ENCODE data around the gene IL22RA1. TPM values are rescaled to one million over a fixed set of nuclear protein-coding genes. Genes with fewer than 3 reads are reported as not detected.

IL22RA1 gene
- total and polyA plus RNA-seq, 10 of the 15 experiments (the other 5 are each of a cell fraction or from before 2014, with no cell fraction given), result not detected

DNA sequence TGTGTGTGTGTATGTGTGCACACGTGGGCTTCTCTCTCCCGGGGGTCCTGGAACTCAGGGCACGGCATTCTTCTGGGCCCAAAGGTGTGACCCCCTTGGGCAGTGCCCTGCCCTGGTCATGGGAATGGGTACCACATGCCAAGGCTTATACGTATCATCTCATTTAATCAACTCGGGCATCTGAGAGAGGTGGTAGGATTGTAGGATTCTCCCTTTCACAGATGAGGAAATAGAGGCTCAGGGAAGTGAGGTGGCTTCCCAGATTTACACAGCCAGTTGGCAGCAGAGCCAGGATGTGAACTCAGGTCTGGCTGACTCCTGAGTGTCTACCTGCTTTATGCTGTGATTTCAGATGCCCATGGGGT lies 46.2 kb downstream of the IL22RA1 start:
- Histone ChIP-seq H3K4me3 (no peak overlapping the region), H3K79me2 (ENCODE audit: control insufficient read depth, insufficient read depth, low read length) (no peaks in the 10 kb centered on the region), H3K27me3 (replicated peaks in 1 of 2; ENCODE audit: control insufficient read depth in 2 of 2, insufficient read depth in 2 of 2, low read length in 1 of 2) (no peaks in the 10 kb centered on the region; a peak in 1 of 4 replicates), H3K4me1 (ENCODE audit: control insufficient read depth, insufficient read depth, low read length) (no peaks in the 10 kb centered on the region), H3K9ac (ENCODE audit: control insufficient read depth, insufficient read depth, low read length) (no peak overlapping the region), H3K27ac (ENCODE audit: control insufficient read depth, insufficient read depth) (no peak overlapping the region), H3K4me2 (ENCODE audit: control insufficient read depth, insufficient read depth) (no peak overlapping the region), H2AFZ (ENCODE audit: control insufficient read depth, low read depth, low read length) (no peak overlapping the region), H3K9me3 (replicated peaks; ENCODE audit: control insufficient read depth, insufficient read depth, low read length) (no peaks in the 10 kb centered on the region), H4K20me1 (ENCODE audit: control insufficient read depth, insufficient read depth) (no peaks in the 10 kb centered on the region), H3K36me3 (ENCODE audit: control insufficient read depth in 2 of 2, insufficient read depth in 2 of 2, low read length in 1 of 2) (no peaks in the 10 kb centered on the region)
- SMC1A ChIA-PET (ENCODE audit: uncharacterized antibody, unreplicated experiment), result no interaction called here
- CTCF ChIA-PET, result no interaction called here
- in situ Hi-C loops (cut with MboI) (no loop called here), intact Hi-C loops (cut with micrococcal nuclease; ENCODE audit: unreplicated experiment) (no loop called here)
- FAIRE-seq (no peak), DNase-seq (ENCODE audit: low read depth, low spot score) (no peak), ATAC-seq (no peak)
- POLR2A ChIA-PET, result no interaction called here
- RAD21 ChIA-PET (ENCODE audit: unreplicated experiment), result no interaction called here
- 17% methylated on average over 5 of the region's 5 CpGs for WGBS (ENCODE audit: insufficient coverage, insufficient replicate concordance, low lambda C conversion rate, missing lambda C conversion rate)
- TF ChIP-seq BRCA1 (IDR thresholded peaks at IDR 0.05; ENCODE audit: low read depth, low read length) (no peak), TAF1 (IDR thresholded peaks at IDR 0.05; ENCODE audit: borderline replicate concordance, low read depth, low read length) (no peak), GATAD2B (conservative IDR thresholded peaks at IDR 0.05; ENCODE audit: low read depth) (no peak), NFYB (IDR thresholded peaks at IDR 0.05; ENCODE audit: insufficient read depth, low read depth, low read length) (no peak), CREB1 (IDR thresholded peaks at IDR 0.05; ENCODE audit: low read depth) (no peak), SUZ12 (IDR thresholded peaks at IDR 0.05; ENCODE audit: unreplicated experiment) (no peak), HCFC1 (IDR thresholded peaks at IDR 0.05; ENCODE audit: low read length) (no peak), YY1 (IDR thresholded peaks at IDR 0.05; ENCODE audit: low read depth, low read length) (no peak), CHD4 (IDR thresholded peaks at IDR 0.05) (no peak), POU2F2 (IDR thresholded peaks at IDR 0.05; ENCODE audit: borderline replicate concordance, low read depth, low read length) (no peak), ATF7 (IDR thresholded peaks at IDR 0.05; ENCODE audit: low read depth) (no peak), JUND (IDR thresholded peaks at IDR 0.05; ENCODE audit: low read depth, low read length) (no peak), MYC (IDR thresholded peaks at IDR 0.05; ENCODE audit: insufficient read depth, insufficient read length, insufficient replicate concordance, low read length, severe bottlenecking) (no peak), BMI1 (IDR thresholded peaks at IDR 0.05; ENCODE audit: borderline replicate concordance) (no peak), MEF2A (IDR thresholded peaks at IDR 0.05; ENCODE audit: insufficient read depth, low read depth, low read length) (no peak), STAT3 (IDR thresholded peaks at IDR 0.05; ENCODE audit: low read depth, low read length) (no peak)
- TF ChIP-seq, protein P1, sequence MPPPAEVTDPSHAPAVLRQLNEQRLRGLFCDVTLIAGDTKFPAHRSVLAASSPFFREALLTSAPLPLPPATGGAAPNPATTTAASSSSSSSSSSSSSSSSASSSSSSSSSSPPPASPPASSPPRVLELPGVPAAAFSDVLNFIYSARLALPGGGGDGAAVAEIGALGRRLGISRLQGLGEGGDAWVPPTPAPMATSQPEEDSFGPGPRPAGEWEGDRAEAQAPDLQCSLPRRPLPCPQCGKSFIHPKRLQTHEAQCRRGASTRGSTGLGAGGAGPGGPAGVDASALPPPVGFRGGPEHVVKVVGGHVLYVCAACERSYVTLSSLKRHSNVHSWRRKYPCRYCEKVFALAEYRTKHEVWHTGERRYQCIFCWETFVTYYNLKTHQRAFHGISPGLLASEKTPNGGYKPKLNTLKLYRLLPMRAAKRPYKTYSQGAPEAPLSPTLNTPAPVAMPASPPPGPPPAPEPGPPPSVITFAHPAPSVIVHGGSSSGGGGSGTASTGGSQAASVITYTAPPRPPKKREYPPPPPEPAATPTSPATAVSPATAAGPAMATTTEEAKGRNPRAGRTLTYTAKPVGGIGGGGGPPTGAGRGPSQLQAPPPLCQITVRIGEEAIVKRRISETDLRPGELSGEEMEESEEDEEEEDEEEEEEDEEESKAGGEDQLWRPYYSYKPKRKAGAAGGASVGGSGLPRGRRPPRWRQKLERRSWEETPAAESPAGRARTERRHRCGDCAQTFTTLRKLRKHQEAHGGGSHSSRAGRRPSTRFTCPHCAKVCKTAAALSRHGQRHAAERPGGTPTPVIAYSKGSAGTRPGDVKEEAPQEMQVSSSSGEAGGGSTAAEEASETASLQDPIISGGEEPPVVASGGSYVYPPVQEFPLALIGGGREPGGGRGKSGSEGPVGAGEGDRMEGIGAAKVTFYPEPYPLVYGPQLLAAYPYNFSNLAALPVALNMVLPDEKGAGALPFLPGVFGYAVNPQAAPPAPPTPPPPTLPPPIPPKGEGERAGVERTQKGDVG (CRISPR knock-in tag; IDR thresholded peaks at IDR 0.05), result no peak
- TF ChIP-seq, protein P2, sequence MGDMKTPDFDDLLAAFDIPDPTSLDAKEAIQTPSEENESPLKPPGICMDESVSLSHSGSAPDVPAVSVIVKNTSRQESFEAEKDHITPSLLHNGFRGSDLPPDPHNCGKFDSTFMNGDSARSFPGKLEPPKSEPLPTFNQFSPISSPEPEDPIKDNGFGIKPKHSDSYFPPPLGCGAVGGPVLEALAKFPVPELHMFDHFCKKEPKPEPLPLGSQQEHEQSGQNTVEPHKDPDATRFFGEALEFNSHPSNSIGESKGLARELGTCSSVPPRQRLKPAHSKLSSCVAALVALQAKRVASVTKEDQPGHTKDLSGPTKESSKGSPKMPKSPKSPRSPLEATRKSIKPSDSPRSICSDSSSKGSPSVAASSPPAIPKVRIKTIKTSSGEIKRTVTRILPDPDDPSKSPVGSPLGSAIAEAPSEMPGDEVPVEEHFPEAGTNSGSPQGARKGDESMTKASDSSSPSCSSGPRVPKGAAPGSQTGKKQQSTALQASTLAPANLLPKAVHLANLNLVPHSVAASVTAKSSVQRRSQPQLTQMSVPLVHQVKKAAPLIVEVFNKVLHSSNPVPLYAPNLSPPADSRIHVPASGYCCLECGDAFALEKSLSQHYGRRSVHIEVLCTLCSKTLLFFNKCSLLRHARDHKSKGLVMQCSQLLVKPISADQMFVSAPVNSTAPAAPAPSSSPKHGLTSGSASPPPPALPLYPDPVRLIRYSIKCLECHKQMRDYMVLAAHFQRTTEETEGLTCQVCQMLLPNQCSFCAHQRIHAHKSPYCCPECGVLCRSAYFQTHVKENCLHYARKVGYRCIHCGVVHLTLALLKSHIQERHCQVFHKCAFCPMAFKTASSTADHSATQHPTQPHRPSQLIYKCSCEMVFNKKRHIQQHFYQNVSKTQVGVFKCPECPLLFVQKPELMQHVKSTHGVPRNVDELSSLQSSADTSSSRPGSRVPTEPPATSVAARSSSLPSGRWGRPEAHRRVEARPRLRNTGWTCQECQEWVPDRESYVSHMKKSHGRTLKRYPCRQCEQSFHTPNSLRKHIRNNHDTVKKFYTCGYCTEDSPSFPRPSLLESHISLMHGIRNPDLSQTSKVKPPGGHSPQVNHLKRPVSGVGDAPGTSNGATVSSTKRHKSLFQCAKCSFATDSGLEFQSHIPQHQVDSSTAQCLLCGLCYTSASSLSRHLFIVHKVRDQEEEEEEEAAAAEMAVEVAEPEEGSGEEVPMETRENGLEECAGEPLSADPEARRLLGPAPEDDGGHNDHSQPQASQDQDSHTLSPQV (IDR thresholded peaks at IDR 0.05), result no peak
- BruUV-seq (replicated peaks), result no TSS peak
